TTC549 (cell line): Measurements from ENCODE around the gene MDM2.
"Not testable (repeated sequence)": the region's sequence is repeated elsewhere in the genome, so short reads cannot be mapped to it uniquely, and the experiment has no call there.

Source experiments
- FAIRE-seq: peaks from 2 replicates; lab custom pipeline; 2012; peaks lifted over from hg19 to GRCh38; lab: Jason Lieb, UNC

MDM2 gene

DNA sequence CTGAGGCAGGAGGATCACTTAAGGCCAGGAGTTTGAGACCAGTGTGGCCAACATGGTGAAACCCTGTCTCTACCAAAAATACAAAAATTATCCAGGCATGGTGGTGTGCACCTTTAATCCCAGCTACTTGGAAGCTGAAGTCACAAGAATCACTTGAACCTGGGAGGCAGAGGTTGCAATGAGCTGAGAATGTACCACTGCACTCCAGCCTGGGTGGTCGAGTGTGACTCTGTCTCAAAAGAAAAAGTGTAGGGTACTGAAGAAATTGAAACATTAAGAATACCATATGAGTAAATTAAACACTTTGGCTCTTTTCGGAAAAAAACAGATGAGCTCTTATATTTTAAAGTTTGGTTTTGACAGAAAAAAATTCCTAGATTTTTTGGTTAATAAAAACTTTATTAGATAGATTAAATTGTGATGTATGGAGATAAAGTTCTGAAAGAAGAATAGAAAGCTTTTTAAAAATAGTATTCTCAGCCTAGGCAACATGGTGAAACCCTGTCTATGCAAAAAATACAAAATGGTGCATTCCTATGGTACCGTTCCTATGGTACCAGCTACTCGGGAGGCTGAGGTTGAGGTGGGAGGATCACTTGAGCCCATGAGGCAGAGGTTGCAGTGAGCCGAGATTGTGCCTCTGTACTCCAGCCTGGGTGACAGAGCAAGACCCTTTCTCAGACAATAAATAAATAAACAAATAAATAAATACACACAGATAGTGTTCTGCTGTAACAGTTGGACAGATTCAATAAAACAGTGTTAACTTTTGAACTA is 20.1 kb downstream of the MDM2 start:
- no peak for FAIRE-seq

DNA sequence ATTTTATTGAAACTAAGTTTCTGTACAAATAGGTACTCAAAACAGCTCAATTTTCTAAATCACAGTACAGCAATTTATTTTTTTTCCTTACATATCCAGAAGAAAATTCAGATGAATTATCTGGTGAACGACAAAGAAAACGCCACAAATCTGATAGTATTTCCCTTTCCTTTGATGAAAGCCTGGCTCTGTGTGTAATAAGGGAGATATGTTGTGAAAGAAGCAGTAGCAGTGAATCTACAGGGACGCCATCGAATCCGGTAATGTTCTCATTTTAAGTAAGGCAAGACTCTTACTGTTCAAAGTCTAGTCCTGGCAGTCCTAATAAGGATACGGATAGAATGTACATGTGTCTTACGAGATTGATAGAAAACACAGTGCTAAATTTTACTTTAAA is 20.7 kb downstream of the MDM2 start:
- no peak for FAIRE-seq

DNA sequence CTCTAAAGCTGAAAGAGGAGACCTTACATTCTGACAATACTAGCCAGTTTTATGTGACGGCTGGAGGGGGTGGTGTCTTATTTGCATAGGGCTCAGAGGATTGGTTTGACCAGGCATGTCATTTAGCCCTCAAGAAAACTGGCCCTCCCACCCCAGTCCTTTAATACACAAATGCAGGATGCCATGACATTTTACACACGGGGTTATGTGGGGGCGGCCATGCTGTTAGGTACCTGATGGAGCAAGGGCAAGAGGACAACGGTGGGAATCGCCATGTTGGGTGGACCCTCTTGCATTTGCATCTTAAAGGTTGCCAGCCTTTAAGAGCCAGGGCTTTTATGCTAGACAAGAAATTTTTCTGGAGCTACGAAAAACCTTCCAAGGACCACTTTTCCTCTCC is 23.3 kb downstream of the MDM2 start:
- no peak for FAIRE-seq

DNA sequence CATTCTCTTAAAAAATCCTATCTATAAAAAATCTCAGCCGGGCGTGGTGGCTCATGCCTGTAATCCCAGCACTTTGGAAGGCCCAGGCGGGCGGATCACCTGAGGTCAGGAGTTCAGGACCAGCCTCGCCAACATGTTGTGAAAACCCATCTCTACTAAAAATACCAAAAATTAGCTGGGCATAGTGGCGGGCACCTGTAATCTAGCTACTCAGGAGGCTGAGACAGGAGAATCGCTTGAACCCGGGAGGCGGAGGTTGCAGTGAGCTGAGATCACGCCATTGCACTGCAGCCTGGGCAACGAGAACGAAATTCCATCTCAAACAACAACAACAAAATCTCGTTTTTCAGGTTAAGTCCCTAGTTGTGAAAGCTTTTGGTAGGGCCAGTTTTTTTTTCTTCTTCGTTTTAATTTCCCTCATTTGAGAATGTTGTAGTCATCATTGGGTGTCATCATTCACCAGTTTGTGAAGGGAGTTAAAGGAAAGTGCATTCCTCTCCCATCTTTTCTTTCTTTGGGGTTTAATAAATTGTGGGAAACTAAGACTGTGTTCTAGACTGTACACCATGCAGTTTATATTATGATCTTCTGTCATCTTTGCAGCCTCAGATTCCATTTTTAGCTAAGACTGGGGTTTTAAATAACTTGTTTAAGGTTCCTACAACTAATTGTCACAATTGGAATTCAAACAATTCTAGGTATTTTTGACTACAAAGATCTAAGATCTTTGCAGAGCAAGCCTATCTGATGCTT is 23.9 kb downstream of the MDM2 start:
- FAIRE-seq, result no peak

DNA sequence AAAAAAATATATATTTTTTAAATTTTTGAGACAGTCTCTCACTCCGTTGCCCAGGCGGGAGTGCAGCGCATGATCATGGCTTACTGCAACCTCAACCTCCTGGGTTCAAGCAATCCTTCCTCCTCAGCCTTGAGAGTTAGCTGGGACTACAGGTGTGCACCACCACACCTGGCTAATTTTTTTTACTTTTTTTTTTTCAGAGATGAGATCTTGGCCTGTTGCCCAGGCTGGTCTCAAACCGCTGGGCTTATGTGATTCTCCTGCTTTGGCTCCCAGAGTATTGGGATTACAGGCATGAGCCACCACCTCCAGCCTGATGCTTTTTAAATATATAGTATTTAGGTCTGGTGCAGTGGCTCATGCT is 24.5 kb downstream of the MDM2 start:
- FAIRE-seq, result no peak

DNA sequence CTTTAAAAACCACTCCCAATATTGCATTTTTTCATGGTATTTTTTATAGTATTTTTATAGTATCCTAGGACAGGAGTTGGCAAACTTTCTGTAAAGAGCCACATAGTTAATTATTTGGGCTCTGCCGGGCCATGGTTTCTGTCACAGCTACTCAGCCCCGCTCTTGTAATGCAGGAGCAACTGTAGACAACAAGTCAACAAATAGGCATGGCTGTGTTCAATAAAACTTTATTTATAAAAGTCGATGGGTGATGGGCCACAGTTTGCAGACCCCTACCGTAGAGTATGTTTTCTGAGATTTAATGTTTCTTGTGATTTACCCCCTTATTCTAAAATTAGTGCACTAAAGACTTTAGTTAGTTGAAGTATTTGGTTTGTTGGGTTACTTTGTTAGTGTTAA is 25.5 kb downstream of the MDM2 start:
- no peak for FAIRE-seq

DNA sequence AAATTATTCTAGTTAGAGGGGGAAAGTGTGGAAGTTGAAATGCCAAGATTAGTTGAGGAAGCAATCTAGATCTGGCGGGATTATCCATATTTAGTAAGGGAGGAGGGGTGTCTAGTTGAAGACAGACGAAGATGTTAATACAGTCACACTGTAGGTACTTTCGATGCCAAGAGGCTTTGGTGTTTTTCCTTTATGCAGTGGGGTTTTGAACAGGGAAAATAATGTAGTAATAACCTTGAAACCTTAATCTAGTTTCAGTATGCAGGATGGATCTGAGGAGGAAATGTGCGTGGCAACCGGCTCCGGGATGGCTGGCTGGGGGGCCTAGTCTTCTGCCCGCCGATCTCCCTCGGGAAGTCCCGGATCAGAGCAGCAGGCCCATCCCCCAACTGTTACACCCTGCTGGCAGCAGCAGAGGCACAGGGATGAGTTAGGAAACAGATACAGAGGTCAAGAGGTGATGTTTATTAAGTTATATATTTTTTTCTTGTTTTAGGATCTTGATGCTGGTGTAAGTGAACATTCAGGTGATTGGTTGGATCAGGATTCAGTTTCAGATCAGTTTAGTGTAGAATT is 27.4 kb downstream of the MDM2 start:
- FAIRE-seq, result no peak

DNA sequence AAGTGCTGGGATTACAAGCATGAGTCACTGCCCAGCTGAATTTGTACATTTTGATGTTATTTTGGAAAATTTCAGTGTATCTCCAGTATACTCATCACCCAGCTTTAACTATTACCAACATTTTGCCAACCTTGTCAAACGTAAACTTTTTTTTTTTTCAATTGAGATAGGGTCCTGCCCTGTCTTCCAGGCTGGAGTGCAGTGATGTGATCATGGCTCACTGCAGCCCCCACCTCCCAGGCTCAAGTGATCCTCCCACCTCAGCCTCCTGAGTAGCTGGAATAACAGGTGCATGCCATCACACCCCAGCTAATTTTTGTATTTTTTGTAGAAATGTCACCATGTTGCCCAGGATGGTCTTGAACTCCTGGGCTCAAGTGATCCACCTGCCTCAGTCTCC is 29.2 kb downstream of the MDM2 start:
- FAIRE-seq, result no peak

DNA sequence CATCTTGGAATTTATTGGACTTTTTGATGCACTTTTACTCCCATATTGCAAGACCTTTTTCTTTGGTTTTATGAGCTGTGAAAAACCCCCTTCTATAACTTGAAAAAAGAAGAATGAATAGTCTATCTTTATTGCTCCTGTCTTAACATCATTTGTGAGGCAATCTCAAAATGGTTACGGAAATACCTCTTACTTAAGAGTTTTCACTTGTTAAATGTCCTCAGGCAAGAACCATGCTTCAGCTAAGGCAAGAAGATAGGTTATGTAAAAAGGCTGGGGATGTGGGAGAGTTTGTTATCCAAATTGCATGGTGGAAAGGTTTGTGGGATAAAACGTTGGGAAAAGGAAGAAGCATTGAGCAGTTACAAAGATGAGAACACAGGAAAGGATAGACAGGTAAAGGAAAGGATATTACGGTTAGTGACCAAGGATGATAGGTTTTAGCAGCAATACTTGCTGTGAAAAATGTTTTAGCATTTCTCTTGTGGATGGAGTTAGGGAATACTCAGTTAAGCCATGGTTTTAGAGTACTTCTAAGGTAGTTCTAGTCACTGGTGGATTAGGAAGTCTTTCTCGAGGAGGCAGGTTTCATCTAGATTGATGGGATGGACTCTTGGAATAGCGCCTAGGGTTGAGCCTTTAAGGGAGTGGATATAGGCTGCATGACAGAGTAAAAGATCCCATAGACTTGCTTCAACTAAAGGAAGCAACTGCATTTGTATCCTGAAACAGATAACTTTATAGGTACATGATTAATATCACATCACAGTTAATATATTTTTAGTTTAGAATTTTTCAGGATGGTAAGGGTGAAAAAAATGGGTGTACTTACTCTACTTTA is 30.3 kb downstream of the MDM2 start:
- no peak for FAIRE-seq

DNA sequence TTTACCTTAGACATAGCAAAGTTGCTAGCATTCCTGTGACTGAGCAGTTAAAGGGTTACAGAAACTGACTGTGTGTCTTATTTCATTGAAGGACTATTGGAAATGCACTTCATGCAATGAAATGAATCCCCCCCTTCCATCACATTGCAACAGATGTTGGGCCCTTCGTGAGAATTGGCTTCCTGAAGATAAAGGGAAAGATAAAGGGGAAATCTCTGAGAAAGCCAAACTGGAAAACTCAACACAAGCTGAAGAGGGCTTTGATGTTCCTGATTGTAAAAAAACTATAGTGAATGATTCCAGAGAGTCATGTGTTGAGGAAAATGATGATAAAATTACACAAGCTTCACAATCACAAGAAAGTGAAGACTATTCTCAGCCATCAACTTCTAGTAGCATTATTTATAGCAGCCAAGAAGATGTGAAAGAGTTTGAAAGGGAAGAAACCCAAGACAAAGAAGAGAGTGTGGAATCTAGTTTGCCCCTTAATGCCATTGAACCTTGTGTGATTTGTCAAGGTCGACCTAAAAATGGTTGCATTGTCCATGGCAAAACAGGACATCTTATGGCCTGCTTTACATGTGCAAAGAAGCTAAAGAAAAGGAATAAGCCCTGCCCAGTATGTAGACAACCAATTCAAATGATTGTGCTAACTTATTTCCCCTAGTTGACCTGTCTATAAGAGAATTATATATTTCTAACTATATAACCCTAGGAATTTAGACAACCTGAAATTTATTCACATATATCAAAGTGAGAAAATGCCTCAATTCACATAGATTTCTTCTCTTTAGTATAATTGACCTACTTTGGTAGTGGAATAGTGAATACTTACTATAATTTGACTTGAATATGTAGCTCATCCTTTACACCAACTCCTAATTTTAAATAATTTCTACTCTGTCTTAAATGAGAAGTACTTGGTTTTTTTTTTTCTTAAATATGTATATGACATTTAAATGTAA is 31.5 kb downstream of the MDM2 start:
- no peak for FAIRE-seq

DNA sequence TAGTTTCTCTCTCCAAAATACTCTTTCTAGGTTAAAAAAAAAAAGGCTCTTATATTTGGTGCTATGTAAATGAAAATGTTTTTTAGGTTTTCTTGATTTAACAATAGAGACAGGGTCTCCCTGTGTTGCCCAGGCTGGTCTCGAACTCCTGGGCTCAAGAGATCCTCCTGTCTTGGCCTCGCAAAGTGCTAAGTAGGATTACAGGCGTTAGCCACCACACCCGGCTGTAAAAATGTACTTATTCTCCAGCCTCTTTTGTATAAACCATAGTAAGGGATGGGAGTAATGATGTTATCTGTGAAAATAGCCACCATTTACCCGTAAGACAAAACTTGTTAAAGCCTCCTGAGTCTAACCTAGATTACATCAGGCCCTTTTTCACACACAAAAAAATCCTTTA is 33.2 kb downstream of the MDM2 start:
- not testable (repeated sequence) for FAIRE-seq

DNA sequence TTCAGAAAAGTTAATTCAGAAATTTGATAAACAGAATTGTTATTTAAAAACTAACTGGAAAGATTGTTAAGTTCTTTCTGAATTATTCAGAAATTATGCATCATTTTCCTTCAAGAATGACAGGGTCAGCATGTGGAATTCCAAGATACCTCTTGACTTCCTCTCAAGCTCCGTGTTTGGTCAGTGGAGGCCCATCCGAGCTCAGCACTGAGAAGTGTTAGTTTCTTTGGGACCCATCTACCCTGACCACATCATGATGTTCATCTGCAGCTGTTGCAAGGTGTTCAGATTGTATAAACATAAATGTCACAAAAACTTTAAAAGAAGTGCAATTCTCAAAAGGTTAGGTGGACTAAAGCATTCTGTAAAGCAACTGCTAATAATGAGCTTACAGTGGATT is 33.7 kb downstream of the MDM2 start:
- FAIRE-seq, result no peak

DNA sequence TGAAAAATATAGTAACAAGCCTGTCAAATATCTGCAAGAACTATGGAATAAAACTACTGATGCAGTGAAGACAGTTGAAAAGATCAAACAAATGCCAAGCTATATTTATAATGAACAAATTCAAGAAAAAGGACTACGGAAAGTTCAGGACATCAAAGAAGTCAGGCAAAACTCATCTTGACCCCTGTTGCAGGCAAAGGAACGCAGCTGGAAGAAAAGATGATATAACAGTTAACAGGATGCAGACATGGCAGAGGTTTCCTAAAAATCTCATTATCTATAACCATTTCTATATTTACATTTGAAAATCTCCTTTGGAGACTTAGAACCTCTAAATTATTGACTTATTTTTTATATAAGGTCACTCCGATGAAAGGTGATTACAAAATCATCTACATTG is 34.1 kb downstream of the MDM2 start:
- FAIRE-seq, result no peak

DNA sequence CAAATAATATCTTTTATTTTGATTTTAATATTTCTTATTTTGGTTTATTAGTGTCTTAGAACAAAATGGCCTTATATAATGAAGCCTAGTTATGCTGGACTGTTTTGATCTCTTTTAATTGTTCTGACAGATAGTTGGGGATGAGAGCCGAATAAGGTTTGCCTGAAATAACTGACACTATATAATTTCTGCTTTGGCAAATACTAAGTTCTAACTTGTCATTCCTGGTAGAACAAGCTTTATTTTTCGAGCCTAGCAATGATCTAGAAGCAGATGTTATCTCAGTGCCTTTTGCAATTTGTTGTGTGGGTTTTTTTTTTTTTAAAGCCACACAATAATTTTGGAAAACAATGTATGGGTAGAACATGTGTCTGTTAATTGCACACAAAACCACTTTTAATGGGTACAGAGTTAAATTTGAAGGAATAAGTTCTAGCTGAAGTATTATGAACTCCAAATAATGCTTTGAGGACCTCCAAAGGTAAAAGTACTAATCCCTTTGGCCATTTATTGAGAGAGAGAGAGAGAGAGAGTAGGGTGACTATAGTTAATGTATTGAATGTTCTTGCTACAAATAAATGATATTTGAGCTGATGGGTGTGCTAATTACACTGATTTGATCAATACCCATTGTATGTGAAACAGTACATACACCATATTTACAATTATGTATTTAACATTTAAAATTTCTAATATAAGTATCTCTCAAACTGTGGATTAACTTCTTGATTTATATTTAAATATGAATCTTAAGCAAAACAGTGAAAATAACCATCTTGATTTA is 35.0 kb downstream of the MDM2 start:
- FAIRE-seq, result no peak

DNA sequence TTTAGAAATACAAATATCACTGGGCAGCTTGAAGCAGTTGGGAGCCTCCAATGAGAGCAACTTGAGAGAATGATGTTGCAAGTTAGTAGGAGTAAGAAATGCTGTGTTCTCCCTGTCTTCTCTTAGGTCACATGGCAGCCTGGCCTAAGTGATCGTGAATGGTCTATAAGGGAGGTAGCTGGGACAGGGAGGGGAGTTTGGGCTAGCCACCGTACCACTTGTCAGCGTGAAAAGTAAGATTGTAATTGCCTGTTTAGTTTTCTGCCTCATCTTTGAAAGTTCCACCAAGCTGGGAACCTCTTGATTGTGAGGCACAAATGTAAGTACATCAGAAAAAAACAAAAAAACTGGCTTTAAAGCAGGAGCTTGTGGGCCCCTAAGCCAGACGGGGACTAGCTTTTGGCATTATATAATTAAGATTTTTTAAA is 36.4 kb downstream of the MDM2 start:
- FAIRE-seq, result no peak

DNA sequence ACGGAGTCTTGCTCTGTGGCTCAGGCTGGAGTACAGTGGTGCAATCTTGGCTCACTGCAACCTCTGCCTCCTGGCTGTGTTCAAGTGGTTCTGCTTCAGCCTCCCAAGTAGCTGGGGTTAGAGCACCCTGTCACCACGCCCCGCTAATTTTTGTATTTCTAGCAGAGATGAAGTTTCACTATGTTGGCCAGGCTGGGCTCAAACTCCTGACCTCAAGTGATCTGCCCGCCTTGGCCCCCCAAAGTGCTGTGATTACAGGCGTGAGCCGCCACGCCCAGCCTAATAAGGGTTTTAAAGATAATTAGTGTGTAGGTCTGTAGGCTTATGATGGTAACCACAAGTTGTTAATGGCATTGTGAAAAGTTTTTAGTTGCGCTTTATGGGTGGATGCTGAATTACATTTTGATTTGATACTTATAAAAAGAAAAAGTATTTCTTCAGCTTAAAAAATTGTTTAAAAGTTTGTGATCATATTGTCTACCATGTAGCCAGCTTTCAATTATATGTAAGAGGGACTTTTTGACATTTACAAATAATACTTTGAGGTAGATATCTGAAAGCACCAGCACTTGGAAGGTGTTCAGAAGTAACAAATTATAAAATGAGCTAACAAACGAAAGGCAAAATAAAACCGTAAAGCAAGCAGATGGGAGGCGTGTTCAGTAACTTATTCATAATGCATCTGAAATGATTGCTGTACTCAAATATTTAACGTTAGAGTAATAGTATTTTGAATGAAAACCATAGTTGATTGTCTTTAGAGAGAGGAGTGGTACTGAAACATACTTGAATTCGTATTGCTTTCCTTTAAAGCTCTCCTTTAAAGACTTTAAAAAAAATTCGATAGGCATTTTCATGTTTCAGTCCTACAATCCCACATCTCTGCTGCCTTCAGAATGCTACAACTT is 37.1 kb downstream of the MDM2 start:
- no peak for FAIRE-seq

DNA sequence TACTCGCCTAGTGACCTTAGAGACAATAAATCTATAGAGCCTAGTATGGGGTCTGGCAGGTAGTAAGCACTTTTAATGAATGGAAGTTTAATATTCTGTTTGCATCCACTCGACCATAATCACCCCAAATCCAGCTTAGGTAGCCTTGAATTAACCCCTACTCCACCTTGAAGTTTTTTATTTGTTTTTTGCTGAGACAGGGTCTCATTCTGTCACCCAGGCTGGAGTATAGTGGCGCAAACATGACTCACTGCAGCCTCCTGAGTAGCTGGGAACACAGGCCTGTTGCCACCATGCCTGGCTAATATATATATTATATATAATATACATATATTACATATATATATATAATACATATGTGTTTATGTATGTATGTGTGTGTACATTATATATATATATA is 38.8 kb downstream of the MDM2 start:
- no peak for FAIRE-seq

DNA sequence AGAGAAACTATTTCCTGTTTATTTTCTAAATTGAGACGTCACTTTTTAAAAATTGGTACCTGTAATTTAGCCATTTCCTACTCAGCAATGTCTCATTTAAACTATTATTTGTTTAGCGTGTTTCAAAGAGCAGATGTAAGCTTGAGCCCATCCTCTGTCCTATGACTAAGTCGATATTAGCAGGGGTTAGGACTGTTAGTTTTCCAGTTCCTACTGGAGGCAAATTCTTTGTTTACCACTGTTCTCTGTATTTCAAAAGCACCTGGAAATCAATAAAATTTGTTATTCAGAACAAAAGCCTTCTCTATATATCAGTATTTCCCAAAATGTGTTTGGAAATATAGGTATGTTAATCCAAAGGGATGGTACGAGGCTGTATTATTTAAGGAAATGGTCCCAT is 42.4 kb downstream of the MDM2 start:
- no peak for FAIRE-seq

DNA sequence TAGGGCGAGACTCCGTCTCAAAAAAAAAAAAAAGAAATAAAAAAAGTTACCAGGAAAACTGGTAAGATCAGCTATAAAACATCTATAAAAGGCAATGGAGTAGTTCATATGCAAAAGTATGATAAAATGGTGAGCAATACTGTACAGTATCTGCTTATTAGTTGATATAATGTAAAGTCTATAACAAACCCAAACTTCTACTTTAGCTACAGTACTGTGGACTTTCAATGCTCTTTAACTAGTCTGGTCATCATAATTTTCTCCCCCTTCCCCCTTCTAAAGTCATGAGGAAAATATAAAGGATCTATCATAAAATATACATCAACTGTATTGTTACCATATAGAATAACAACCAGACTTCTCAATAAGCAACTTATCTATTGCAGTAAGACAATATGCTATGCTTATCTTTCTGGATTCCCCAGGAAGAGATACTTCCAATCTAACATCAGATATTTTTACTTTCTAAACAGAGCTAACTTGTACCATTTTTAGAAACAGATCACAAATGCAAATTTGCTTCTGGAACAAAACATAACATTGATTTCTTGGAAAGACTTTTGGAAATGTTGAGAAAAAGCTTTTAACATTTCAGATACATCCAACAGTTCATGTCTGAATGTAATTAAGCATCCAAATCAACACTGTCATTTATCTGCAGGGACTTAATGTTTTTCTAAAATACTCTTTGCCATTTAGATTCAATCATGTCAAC is 43.8 kb downstream of the MDM2 start:
- FAIRE-seq, result no peak
